ENCODE results near the gene HMCN2. TPM values are rescaled to one million over a fixed set of nuclear protein-coding genes. Genes with fewer than 3 reads are reported as not detected.

HMCN2 gene
- total RNA-seq, 1 donor from 2014 or later = 5.8 TPM

- Mint-ChIP-seq H3K4me1 (no peaks in the 10 kb centered on the region), H3K27me3 (ENCODE audit: low read depth) (no peaks in the 10 kb centered on the region), H3K9me3 (no peaks in the 10 kb centered on the region), H3K27ac (no peak overlapping the region), H3K36me3 (no peaks in the 10 kb centered on the region), H3K4me3 (no peak overlapping the region)
- no peak for DNase-seq (ENCODE audit: low spot score in 2 of 2, unreplicated experiment in 2 of 2)
- no peak for TF ChIP-seq CTCF (IDR thresholded peaks at IDR 0.05; ENCODE audit: unreplicated experiment)
Measured at GRCh38 chr9:130356033-130356432, 90.5 kb downstream of the HMCN2 start.

DNA sequence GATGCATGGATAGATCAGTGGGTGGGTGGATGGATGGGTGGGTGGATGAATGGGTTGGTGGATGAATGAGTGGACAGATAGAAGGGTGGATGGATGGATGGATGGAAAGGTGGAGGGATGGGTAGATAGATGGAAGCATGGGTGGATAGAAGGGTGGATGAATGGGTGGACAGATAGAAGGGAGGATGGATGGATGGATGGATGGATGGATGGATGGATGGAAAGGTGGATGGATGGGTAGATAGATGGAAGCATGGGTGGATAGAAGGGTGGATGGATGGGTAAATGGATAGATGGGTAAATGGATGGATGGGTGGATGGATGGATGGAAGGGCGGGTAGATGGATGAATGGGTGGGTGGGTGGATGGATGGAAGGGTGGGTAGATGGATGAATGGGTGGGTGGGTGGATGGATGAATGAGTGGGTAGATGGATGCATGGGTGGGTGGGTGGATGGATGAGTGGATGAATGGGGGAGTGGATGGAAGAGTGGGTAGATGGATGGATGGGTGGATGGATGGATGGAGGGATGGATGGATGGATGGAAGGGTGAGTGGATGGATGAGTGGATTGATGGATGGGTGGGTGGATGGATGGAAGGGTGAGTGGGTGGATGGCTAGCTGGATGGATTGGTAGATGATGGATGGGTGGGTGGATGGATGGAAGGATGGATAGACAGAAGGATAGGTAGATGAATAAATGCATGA lies 91.5 kb downstream of the HMCN2 start:
- no peak for DNase-seq (ENCODE audit: low spot score in 2 of 2, unreplicated experiment in 2 of 2)
- no peak overlapping the region for H3K4me3 Mint-ChIP-seq
- H3K27ac Mint-ChIP-seq = no peak overlapping the region
- no peaks in the 10 kb centered on the region for H3K9me3 Mint-ChIP-seq
- no peak for TF ChIP-seq CTCF (IDR thresholded peaks at IDR 0.05; ENCODE audit: unreplicated experiment)
- no peaks in the 10 kb centered on the region for H3K4me1 Mint-ChIP-seq
- no peaks in the 10 kb centered on the region for H3K27me3 Mint-ChIP-seq (ENCODE audit: low read depth)
- H3K36me3 Mint-ChIP-seq = no peaks in the 10 kb centered on the region

- no peak for TF ChIP-seq CTCF (IDR thresholded peaks at IDR 0.05; ENCODE audit: unreplicated experiment)
- Mint-ChIP-seq H3K4me1 (no peaks in the 10 kb centered on the region), H3K9me3 (no peaks in the 10 kb centered on the region), H3K27me3 (ENCODE audit: low read depth) (no peaks in the 10 kb centered on the region), H3K27ac (no peak overlapping the region), H3K4me3 (no peak overlapping the region), H3K36me3 (no peaks in the 10 kb centered on the region)
- DNase-seq (ENCODE audit: low spot score in 2 of 2, unreplicated experiment in 2 of 2) = no peak
Measured at GRCh38 chr9:130358928-130359327, 93.4 kb downstream of the HMCN2 start.

DNA sequence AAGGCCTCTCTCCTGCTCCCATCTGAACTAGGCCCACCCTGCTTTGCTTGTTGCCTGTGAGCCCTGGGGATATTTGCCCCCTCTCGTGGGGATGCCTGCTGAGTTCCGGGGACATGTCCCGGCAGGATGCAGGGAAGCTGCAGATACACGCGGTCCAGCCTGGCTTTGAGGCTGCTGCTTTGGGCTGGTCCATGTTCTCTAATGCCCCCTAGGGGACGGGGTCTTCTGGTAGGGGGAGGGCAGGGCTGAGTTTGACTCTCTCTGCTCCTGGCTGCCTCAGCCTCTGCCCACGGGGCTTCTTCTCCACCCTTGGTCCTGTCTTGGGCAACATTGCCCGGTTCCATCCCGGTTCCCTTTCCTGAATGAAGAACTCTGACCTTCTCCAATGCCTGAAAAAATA lies 94.3 kb downstream of the HMCN2 start:
- no peaks in the 10 kb centered on the region for H3K36me3 Mint-ChIP-seq
- H3K4me1 Mint-ChIP-seq = no peaks in the 10 kb centered on the region
- no peak overlapping the region for H3K4me3 Mint-ChIP-seq
- DNase-seq (ENCODE audit: low spot score in 2 of 2, unreplicated experiment in 2 of 2) = no peak
- no peak for TF ChIP-seq CTCF (IDR thresholded peaks at IDR 0.05; ENCODE audit: unreplicated experiment)
- no peaks in the 10 kb centered on the region for H3K9me3 Mint-ChIP-seq
- H3K27me3 Mint-ChIP-seq (ENCODE audit: low read depth) = no peaks in the 10 kb centered on the region
- H3K27ac Mint-ChIP-seq = no peak overlapping the region

DNA sequence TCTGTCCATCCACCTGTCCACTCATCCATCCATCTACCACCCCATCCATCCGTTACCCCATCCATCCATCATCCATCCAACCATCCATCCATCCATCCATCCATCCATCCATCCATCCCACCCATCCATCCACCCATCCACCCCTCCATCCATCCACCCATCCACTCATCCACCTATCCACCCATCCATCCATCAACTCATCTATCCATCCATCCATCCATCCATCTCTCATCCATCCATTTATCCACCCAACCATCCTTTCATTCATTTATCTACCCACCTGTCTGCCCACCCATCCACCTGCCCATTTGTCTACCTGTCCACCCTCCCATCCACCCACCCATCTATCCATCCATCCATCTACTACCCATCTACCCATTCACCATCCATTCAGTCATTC lies 95.1 kb downstream of the HMCN2 start:
- H3K9me3 Mint-ChIP-seq = no peaks in the 10 kb centered on the region
- no peaks in the 10 kb centered on the region for H3K36me3 Mint-ChIP-seq

More for the DNA sequence above, 95.1 kb downstream of the HMCN2 start:
- TF ChIP-seq CTCF (IDR thresholded peaks at IDR 0.05; ENCODE audit: unreplicated experiment) = no peak
- DNase-seq (ENCODE audit: low spot score in 2 of 2, unreplicated experiment in 2 of 2) = no peak
- Mint-ChIP-seq H3K27ac (no peak overlapping the region), H3K4me3 (no peak overlapping the region), H3K4me1 (no peaks in the 10 kb centered on the region), H3K27me3 (ENCODE audit: low read depth) (no peaks in the 10 kb centered on the region)

Data from mesothelial cell of epicardium (in vitro differentiated cells).